GM21381 (cell line): Measurements from ENCODE around the gene PLCL1.
"Not testable (repeated sequence)": the region's sequence is repeated elsewhere in the genome, so short reads cannot be mapped to it uniquely, and the experiment has no call there.

Source experiments
- ATAC-seq: cut with Tn5 transposase; IDR thresholded peaks from one replicate; pipeline ENCODE4 v1.9.1; 2021; ENCODE audit warnings: mild to moderate bottlenecking, moderate library complexity; ENCODE audit not compliant: unreplicated experiment

The PLCL1 gene

GRCh38 chr2:197809064-197809463 lies 4.7 kb downstream of the PLCL1 start:
- ATAC-seq: no peak

DNA sequence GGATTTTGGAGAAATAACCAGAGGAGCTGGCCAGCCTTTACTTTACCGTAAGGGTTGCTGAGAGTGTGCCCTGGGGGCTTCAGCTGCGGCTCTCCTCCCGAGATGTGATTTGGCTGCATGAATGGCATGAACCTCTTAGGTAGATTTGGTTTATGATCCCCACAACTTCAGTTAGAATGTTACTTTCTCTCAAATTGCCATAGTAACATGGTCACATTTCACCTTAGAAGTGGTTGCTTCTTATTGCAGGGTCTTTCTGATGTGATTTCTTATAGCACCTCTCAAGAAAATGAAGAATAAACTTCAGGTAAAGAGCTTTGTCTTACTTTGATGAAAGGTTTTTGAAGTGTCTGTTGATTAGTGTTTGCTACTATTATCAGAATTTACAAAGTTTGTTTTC lies 5.6 kb downstream of the PLCL1 start:
- no peak for ATAC-seq

DNA sequence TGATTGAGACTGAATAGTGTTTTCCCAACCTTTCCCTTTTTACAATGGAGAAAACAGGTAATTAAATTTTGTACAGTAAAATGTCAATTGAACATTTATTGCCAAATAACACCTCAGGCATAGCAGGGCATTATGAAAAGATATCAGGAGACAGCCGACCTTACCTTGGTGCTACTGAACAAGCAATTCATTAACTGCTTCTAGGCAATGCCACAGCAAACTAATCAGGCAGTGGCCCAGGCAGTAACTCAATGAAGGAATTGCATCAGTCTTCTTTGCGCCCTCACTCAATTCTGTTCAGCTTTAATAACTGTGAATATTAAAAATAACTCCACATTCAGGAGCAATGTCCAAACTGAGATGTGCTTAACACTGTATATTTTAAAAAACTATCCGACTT lies 6.1 kb downstream of the PLCL1 start:
- ATAC-seq: no peak

DNA sequence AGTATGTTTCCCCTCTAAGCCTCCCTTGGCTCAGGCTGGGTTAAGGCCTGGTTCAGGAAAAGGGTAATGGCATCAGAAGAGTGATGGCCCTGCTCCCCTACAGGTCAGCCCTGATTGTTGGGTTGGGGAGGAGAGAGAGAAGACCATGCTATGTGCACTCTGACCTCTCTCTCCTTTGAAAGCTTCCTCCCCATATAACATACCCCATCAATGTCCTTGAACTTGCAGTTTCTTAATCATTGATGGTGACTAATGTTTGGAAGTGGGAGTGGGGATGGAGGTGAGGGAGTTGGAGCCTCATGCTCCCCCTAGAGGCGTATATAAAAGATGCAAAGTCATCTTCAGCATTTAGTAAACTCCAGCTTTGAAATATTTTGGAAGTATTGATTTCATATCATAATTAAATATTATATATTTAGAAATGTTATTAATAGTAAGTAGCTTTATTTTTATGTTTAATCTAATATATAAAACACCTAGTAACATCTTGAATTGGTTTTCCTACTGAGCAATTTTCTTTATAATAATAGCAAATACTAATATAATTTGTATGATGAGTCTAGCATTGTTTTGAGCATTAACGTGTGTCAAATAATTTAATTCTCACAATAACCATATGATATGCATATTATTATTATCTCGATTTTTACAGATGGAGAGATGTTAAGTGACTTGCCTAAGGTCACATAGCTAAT lies 8.8 kb downstream of the PLCL1 start:
- no peak for ATAC-seq

DNA sequence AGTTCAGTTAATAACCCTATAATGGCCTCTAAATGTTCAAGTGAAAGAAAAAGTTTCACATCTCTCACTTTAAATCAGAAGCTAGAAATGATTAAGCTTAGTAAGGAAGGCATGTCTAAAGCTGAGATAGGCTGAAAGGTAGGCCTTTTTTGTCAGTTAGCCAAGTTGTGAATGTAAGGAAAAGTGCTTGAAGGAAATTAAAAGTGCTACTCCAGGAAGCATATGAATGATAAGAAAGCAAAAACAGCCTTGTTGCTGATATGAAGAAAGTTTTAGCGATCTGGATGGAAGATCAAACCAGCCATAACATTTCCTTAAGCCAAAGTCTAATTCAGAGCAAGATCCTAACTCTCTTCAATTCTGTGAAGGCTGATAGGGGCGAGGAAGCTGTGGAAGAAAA lies 10.1 kb downstream of the PLCL1 start:
- ATAC-seq: no peak

GRCh38 chr2:197821550-197822289 lies 17.3 kb downstream of the PLCL1 start:
- no peak for ATAC-seq

DNA sequence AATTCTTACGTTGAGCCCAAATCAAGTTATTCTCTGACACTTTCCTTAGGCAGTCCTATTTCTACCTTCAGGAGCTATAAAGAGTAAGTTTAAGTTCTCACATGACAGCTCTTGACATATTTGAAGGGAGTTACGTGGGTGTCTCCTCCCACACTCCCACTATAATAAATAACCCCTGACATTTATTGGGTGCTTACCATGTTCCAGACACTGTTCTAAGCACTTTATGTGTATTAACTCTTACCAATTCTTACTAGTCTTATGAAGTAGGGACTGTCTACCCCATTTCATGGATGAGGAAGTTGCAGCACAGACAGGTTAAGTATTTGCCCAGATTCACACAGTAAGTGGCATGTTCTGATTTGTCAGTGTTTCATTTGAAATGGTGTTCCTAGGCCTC lies 17.9 kb downstream of the PLCL1 start:
- ATAC-seq: no peak

DNA sequence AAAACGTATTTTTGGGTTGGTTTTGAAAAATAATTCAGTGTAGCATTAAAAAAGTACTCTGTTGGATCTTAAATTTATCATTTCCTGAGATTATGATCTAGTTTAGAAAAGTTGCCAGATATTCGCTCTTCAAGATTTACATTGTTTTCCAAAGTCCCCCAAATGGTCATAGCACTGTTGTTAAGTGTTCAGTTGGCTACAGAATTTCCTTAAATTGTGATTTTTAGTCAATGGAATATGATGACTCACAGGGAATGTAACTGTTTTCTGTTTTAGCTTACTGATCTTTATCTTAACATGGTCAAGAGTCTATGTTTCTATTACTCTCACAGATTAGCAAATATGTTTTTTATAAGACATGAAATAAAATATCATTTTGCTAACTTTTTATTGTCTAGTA lies 23.2 kb downstream of the PLCL1 start:
- no peak for ATAC-seq

DNA sequence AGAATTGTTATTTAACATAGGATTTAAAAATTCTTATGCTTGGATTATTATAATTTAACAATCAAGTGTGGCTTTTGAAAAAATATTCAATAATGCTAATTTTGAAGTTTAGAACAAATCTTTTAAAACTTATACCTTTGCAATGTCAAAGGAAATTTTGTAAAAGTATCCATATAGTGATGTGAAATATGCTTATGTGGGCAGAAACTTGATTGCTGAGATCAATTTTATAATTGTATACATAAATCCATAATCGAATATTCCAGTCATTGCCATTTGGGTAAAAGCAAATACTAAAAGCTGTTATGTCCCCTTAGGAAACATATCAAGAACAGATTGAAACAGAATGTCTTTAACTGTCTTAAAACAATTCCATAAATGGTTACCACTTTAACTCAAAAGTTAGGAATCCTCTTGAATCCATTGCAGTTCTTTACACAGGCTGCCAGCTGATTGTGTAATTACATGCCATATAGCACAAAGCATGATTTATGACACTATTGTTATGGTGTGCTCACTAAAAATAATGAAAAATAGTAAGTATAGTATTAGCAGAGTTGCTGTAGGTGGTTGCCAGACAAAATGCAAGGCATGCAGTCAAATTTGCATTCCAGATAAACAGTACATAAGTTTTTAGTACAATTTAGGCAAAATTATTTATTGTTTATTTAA lies 24.2 kb downstream of the PLCL1 start:
- no peak for ATAC-seq

GRCh38 chr2:197834771-197835170 lies 30.4 kb downstream of the PLCL1 start:
- ATAC-seq: not testable (repeated sequence)

GRCh38 chr2:197835293-197835692 lies 30.9 kb downstream of the PLCL1 start:
- ATAC-seq: no peak

DNA sequence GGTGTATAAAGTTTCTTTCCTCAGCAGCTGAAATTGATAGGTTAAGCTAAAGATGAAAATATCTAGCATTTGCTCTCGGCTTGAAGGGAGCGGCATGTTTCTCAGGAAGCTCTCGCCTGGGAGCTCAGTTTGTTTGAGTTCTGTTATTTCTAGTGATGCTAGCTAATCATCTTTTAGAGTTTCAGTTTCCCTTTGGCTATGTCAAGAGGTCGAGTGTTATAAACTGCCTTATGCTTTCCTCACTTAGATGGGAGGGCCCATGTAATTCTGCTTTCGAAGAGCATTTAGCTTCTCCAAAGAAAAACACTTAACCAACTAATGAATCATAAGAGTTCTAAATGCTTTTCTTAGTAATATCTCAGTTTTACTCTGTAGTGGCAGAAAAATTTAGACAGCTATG lies 33.6 kb downstream of the PLCL1 start:
- ATAC-seq: peak; percentile 99

DNA sequence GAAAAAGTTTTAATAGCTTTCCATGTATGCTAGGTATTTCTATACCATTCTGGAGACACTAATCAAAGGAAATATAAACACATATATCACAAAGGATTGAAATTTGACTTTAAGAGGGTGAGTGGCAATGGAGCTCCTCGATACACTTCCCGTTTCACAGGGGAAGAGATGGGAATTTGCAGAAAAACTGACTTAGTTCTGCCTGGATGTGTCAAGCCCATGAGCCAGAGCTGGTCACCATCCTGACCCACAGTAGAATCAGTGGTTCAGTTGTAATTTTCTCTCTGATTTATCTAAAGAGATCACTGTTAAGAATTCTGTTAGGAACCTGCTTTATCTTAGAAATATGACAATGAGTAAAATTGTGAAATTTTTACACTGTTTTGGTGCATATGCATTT lies 34.2 kb downstream of the PLCL1 start:
- ATAC-seq: peak; percentile 6

DNA sequence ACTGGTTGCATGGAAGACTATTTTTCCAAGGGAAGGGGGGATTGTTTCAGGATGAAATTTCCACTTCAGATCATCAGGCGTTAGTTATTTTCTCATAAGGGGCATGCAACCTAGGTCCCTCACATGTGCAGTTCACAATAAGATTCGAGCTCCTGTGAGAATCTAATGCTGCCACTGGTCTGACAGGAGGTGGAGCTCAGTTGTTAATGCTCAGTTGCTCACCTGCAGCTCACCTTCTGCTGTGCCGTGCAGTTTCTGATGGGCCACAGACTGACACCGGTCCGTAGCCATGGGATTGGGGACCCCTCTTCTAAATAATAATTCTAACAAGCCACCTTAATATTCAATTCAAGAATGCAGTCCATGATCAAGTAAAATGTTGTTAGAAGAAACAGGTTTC lies 34.9 kb downstream of the PLCL1 start:
- ATAC-seq: no peak

GRCh38 chr2:197839856-197840255 lies 35.5 kb downstream of the PLCL1 start:
- ATAC-seq: no peak

- ATAC-seq: no peak
Measured at GRCh38 chr2:197846128-197846527, 41.7 kb downstream of the PLCL1 start.

DNA sequence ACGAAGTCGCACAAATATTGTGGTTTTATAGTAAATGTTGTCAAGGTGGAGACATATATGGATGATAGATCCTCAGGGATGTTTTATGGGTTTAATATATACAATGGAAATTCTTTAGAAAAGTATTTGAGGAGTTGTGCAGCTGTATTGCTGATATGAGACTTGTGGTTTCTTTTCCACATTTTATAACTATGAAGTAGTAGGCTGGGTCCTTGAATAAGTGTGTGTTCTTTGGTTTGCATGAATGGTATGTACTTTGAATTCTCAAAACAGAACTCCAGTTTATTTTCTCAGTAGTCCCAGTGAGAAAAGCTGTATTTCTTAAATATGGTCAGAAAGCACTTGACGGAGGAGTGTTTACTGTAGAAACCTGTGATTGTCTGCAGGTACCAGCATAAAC lies 42.4 kb downstream of the PLCL1 start:
- ATAC-seq: no peak

DNA sequence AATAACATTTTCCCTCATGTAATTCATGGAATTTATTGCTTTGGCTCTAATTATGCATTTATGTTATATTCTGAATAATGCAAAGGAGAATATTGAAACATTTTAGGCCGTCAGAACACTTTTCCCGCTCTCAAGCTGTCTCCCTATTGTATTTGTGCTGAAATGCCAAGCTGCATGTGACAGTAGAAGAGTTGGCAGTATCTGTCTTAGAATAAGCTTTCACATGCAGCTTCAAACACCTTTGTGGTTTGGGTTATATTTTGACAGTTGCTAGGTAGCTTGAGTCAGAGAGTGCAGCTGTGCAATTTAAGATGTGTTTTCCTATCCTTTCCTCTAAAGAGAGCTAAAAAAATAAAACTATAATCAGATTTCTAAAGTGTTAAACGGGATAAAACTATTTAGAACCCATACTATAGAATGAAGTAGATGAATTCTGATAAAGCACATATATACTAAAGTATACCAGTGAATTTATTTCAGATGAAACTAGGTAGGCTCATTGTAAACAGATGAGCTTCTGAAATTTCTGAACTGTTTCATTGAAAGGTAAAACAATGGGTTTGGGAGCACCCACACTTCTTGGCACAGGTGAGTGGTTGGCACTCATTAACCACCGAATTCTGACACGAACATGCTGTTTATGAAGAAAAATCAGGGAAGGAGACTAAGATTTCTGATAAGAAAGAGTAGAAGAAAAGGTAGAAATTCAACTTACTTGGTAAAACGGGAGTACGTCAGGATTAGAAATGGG lies 43.4 kb downstream of the PLCL1 start:
- no peak for ATAC-seq

DNA sequence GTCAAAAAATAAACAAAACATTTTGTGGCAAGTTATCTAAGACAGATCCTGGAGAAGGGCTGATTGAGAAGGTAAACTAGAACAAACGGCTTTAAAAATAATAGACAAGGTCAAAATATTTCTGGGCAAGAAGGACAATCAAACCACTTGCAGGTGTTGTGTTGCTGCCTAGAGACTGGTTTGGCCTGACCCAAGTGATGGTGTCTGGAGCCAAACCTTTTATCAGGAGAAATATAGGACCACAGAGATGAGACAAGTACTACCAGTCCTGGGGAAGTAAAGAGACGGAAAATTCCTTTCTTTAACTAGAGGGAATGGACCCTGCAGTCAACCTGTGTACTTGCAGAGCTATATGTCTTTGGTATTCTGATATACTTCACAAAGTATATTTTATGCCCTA lies 44.2 kb downstream of the PLCL1 start:
- no peak for ATAC-seq

GRCh38 chr2:197850882-197851450 lies 46.6 kb downstream of the PLCL1 start:
- ATAC-seq: no peak

DNA sequence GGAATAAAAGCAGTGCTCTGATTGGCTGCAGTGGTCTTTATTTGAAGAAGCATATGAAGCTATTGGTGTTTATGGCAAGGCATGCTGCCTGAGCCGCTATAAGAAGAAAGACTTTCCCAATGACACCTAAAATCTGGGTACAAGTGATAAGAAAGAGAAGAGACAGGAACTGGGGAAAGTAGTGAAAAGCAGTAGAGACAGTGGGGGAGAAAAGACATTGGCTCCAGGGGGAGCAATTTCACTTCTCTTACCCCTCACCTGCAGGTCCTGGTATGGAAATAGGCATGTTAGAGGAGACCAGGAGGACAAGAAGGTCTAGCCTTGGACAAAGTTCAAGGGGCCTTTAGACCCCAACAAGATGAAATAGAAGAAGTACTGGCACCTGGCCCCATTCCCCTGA lies 47.1 kb downstream of the PLCL1 start:
- ATAC-seq: no peak
